ENCODE results near the gene NVL.

GRCh38 chr1:224271106-224271505 is 58.9 kb downstream of the NVL start:
- TF ChIP-seq CTCF (IDR thresholded peaks at IDR 0.05; ENCODE audit: extremely low read depth in 1 of 2, insufficient read depth in 1 of 2, low read depth in 1 of 2, low read length in 2 of 2) (no peak), POLR2AphosphoS5 (IDR thresholded peaks at IDR 0.05; ENCODE audit: insufficient read depth, low read depth, low read length) (no peak), POLR2A (IDR thresholded peaks at IDR 0.05; ENCODE audit: low read depth, low read length) (no peak)

All from endothelial cell of umbilical vein (primary cell).